ENCODE results near the gene CMTR1.

Gene CMTR1

DNA sequence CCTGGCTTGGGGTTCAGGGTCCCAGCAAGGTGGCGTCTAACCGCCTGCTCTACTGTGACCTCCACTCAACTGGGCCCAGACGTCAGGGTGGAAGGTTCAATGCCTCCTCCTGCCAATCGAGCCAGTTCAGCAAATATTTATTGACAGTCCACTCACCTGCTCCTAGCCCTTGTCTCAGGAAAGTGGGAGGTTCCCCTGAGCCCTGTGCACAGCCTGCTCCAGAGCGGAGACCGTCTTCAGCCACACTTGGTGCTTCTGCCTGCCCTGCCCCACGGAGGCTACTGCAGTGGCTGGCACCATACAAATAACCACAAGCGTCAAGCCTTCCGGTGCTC, 60.6 kb downstream of the CMTR1 start:
- no peak for TF ChIP-seq SIN3A (IDR thresholded peaks at IDR 0.05; ENCODE audit: borderline replicate concordance, insufficient read depth, low read length)
- no peak for TF ChIP-seq TAF1 (IDR thresholded peaks at IDR 0.05; ENCODE audit: borderline replicate concordance, insufficient read depth, low read length)
- TF ChIP-seq POLR2AphosphoS5 (IDR thresholded peaks at IDR 0.05; ENCODE audit: low read depth, low read length) = no peak
- no peak for TF ChIP-seq FOXP2 (optimal IDR thresholded peaks at IDR 0.05; ENCODE audit: borderline replicate concordance, extremely low read depth, extremely low read length, insufficient read depth)
- TF ChIP-seq REST (IDR thresholded peaks at IDR 0.05; ENCODE audit: insufficient read depth in 1 of 2, low read depth in 2 of 2, low read length in 2 of 2) = no peak

- TF ChIP-seq FOXP2 (optimal IDR thresholded peaks at IDR 0.05; ENCODE audit: borderline replicate concordance, extremely low read depth, extremely low read length, insufficient read depth) (no peak), TAF1 (IDR thresholded peaks at IDR 0.05; ENCODE audit: borderline replicate concordance, insufficient read depth, low read length) (no peak), SIN3A (IDR thresholded peaks at IDR 0.05; ENCODE audit: borderline replicate concordance, insufficient read depth, low read length) (no peak), REST (IDR thresholded peaks at IDR 0.05; ENCODE audit: insufficient read depth in 1 of 2, low read depth in 2 of 2, low read length in 2 of 2) (no peak), POLR2AphosphoS5 (IDR thresholded peaks at IDR 0.05; ENCODE audit: low read depth, low read length) (no peak)
These were observed 62.4 kb downstream of the CMTR1 start for GRCh38 chr6:37495244-37495934.

- no peak for TF ChIP-seq POLR2AphosphoS5 (IDR thresholded peaks at IDR 0.05; ENCODE audit: low read depth, low read length)
- TF ChIP-seq FOXP2 (optimal IDR thresholded peaks at IDR 0.05; ENCODE audit: borderline replicate concordance, extremely low read depth, extremely low read length, insufficient read depth) = no peak
- TF ChIP-seq TAF1 (IDR thresholded peaks at IDR 0.05; ENCODE audit: borderline replicate concordance, insufficient read depth, low read length) = no peak
- TF ChIP-seq SIN3A (IDR thresholded peaks at IDR 0.05; ENCODE audit: borderline replicate concordance, insufficient read depth, low read length) = no peak
- no peak for TF ChIP-seq REST (IDR thresholded peaks at IDR 0.05; ENCODE audit: insufficient read depth in 1 of 2, low read depth in 2 of 2, low read length in 2 of 2)
These were observed 64.2 kb downstream of the CMTR1 start for GRCh38 chr6:37496951-37497885.

- TF ChIP-seq TAF1 (IDR thresholded peaks at IDR 0.05; ENCODE audit: borderline replicate concordance, insufficient read depth, low read length) (0 out of 2 replicates have a peak, but pooled peaks have one; percentile 37), REST (IDR thresholded peaks at IDR 0.05; ENCODE audit: insufficient read depth in 1 of 2, low read depth in 2 of 2, low read length in 2 of 2) (no peak), POLR2AphosphoS5 (IDR thresholded peaks at IDR 0.05; ENCODE audit: low read depth, low read length) (peak; percentile 69; the same call in 1 of the 2 replicates), FOXP2 (optimal IDR thresholded peaks at IDR 0.05; ENCODE audit: borderline replicate concordance, extremely low read depth, extremely low read length, insufficient read depth) (no peak), SIN3A (IDR thresholded peaks at IDR 0.05; ENCODE audit: borderline replicate concordance, insufficient read depth, low read length) (no peak)
These were observed 66.6 kb downstream of the CMTR1 start, which contains the start of gene CCDC167 for GRCh38 chr6:37499433-37500293. Gene CCDC167 (minus strand): TSS chr6:37499893. CDS start chr6:37499863, 30 bp downstream.
